ENCODE data around the gene PHOX2A.

Gene PHOX2A

DNA sequence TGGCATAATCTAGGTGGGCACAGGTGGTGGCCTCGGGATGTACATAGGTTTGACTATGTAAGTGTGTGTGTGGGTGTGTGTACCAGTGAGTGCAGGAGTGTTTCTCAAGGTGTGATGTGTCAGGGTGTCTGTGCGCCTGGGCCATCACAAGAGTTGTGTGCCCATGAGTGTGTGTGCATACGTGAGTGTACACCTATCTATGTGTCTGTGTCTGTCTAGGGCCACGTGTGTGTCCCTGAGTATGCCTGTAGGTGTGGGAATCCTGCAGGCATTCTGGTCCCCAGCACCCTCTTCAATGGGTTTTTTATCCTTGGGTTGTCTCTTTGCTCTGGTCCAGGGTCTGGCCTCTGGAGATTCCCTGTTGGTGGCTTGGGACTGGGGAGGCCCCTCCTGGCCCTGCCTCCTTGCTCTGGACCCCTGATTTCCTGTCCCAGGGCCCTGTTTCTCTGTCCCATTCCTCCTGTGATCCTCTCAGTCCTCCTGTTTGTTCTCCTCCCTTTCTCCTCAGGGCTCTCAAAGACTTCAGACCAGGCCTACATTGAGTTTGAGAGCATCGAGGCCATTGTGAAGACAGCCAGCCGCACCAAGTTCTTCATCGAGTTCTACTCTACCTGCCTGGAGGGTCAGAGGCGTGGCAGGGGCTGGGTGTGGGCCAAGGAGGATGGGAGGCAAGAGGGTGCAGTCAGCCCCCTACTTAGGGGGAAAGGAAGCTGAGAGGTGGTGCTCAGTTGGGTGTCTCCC, 10.0 kb downstream of the PHOX2A start:
- peaks cover 10% of the 10 kb centered on the region for H3K4me1 ChIP-seq (ENCODE audit: control insufficient read depth, insufficient read depth, low read length, poor library complexity, severe bottlenecking)
- 91 to 98% methylated on average over 4 to 8 of the region's 8 CpGs for WGBS, 2 experiments (ENCODE audit: insufficient coverage in 2 of 2)
- H3K36me3 ChIP-seq (ENCODE audit: control insufficient read depth, insufficient read depth, low read length), result peaks cover 96% of the 10 kb centered on the region
- H3K4me3 ChIP-seq (ENCODE audit: extremely low read depth, insufficient read depth, low read length, poor library complexity, severe bottlenecking), result no peak overlapping the region
- H3K9me3 ChIP-seq (ENCODE audit: control insufficient read depth, low read length), result no peaks in the 10 kb centered on the region
- no peak overlapping the region for H3K27ac ChIP-seq (ENCODE audit: low read depth, low read length, severe bottlenecking)

GRCh38 chr11:72233056-72233772, 10.8 kb downstream of the PHOX2A start:
- Histone ChIP-seq H3K27ac (ENCODE audit: low read depth, low read length, severe bottlenecking) (no peak overlapping the region), H3K4me1 (ENCODE audit: control insufficient read depth, insufficient read depth, low read length, poor library complexity, severe bottlenecking) (peaks cover 5% of the 10 kb centered on the region), H3K36me3 (ENCODE audit: control insufficient read depth, insufficient read depth, low read length) (peaks cover 96% of the 10 kb centered on the region), H3K4me3 (ENCODE audit: extremely low read depth, insufficient read depth, low read length, poor library complexity, severe bottlenecking) (no peak overlapping the region), H3K9me3 (ENCODE audit: control insufficient read depth, low read length) (no peaks in the 10 kb centered on the region)
- WGBS, 2 experiments (ENCODE audit: insufficient coverage in 2 of 2), result 97 to 98% methylated on average over 7 to 9 of the region's 13 CpGs

DNA sequence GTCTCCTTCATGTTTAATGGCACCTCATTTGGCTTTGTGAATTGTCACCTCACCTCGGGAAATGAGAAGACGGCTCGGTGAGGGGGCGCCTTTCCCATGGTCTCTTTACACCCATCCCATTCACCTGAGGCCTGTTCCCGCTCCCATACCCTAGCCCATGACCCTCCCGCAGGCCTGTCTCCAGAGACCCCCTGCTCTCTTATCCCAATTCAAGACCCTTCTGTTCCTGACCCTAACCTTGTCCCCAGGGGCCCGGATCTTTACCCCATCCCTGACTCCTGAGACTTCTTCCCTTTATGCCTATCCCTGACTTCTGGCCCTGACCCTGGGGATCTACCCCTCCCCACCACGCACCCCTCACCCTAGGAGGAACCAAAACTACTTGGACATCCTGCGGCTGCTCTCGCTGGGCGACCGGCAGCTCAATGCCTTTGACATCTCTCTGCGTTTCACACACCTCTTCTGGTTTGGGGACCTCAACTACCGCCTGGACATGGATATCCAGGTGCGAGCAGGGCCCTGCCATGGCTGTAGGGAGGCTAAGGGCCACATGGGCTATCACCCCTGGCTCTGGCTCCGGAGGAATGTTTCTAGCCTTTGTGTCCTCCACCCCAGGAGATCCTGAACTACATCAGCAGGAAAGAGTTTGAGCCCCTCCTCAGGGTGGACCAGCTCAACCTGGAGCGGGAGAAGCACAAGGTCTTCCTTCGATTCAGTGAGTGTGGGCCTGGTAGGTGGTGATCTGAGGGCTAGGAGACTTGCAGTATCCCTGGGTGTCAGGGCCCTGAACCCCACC, 11.5 kb downstream of the PHOX2A start:
- Histone ChIP-seq H3K4me1 (ENCODE audit: control insufficient read depth, insufficient read depth, low read length, poor library complexity, severe bottlenecking) (peaks cover 1% of the 10 kb centered on the region), H3K27ac (ENCODE audit: low read depth, low read length, severe bottlenecking) (no peak overlapping the region), H3K36me3 (ENCODE audit: control insufficient read depth, insufficient read depth, low read length) (peaks cover 97% of the 10 kb centered on the region), H3K9me3 (ENCODE audit: control insufficient read depth, low read length) (no peaks in the 10 kb centered on the region), H3K4me3 (ENCODE audit: extremely low read depth, insufficient read depth, low read length, poor library complexity, severe bottlenecking) (no peak overlapping the region)
- WGBS, 2 experiments (ENCODE audit: insufficient coverage in 2 of 2), result 97% methylated on average over 14 to 16 of the region's 18 CpGs

DNA sequence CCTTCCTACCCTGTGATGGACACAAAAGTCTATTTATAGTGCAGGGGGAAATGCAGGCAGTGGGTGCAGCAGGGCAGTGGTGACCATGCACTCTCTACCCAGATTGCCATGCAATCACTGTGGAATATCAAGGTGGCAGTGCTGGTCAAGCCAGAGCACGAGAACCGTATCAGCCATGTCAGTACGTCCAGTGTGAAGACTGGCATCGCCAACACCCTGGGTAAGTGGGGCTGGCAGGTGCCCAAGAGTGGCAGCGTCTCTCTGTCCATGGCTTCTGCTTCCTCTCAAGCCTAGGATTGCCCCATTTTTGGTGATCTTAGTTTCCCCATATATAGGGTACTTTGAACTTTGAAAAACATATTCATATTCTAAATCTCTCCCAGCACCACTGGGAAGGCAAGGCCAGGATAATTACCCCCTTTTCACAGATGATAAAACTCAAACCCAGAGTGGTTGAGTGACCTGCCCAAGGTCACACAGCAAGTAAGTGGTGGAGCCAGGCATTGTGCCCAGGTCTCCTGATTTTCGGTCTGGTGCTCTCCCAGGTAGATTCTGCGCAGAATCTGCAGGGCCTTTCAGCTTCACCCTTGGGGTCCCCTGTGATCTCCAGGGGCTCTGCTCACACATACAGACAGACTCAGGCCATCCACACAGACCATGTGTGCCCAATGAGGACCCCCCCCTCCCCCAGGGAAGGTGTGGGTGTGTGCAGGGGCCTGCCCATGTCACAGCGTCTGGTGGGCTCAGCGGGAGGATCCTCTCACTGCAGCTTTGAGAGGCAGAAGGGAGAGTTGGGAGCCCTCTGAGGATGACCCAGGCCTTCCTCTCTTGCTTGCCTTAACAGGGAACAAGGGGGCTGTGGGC, 12.3 kb downstream of the PHOX2A start:
- peaks cover 97% of the 10 kb centered on the region for H3K36me3 ChIP-seq (ENCODE audit: control insufficient read depth, insufficient read depth, low read length)
- H3K9me3 ChIP-seq (ENCODE audit: control insufficient read depth, low read length), result no peaks in the 10 kb centered on the region
- no peak overlapping the region for H3K27ac ChIP-seq (ENCODE audit: low read depth, low read length, severe bottlenecking)
- H3K4me3 ChIP-seq (ENCODE audit: extremely low read depth, insufficient read depth, low read length, poor library complexity, severe bottlenecking), result no peak overlapping the region
- WGBS, 2 experiments (ENCODE audit: insufficient coverage in 2 of 2), result 92 to 97% methylated on average over 5 to 9 of the region's 9 CpGs
- H3K4me1 ChIP-seq (ENCODE audit: control insufficient read depth, insufficient read depth, low read length, poor library complexity, severe bottlenecking), result peaks cover under 1% of the 10 kb centered on the region

GRCh38 chr11:72230764-72231365, 13.1 kb downstream of the PHOX2A start:
- Histone ChIP-seq H3K9me3 (ENCODE audit: control insufficient read depth, low read length) (no peaks in the 10 kb centered on the region), H3K4me3 (ENCODE audit: extremely low read depth, insufficient read depth, low read length, poor library complexity, severe bottlenecking) (no peak overlapping the region), H3K4me1 (ENCODE audit: control insufficient read depth, insufficient read depth, low read length, poor library complexity, severe bottlenecking) (peaks cover 5% of the 10 kb centered on the region), H3K36me3 (ENCODE audit: control insufficient read depth, insufficient read depth, low read length) (peaks cover 95% of the 10 kb centered on the region), H3K27ac (ENCODE audit: low read depth, low read length, severe bottlenecking) (no peak overlapping the region)
- WGBS, 2 experiments (ENCODE audit: insufficient coverage in 2 of 2), result 95 to 96% methylated on average over 14 to 17 of the region's 18 CpGs

GRCh38 chr11:72229925-72230763, 13.8 kb downstream of the PHOX2A start:
- Histone ChIP-seq H3K4me1 (ENCODE audit: control insufficient read depth, insufficient read depth, low read length, poor library complexity, severe bottlenecking) (peaks cover 7% of the 10 kb centered on the region), H3K36me3 (ENCODE audit: control insufficient read depth, insufficient read depth, low read length) (peaks cover 88% of the 10 kb centered on the region), H3K27ac (ENCODE audit: low read depth, low read length, severe bottlenecking) (no peak overlapping the region), H3K9me3 (ENCODE audit: control insufficient read depth, low read length) (no peaks in the 10 kb centered on the region), H3K4me3 (ENCODE audit: extremely low read depth, insufficient read depth, low read length, poor library complexity, severe bottlenecking) (no peak overlapping the region)
- WGBS, 2 experiments (ENCODE audit: insufficient coverage in 2 of 2), result 97 to 98% methylated on average over 13 to 20 of the region's 21 CpGs

GRCh38 chr11:72229336-72229924, 14.5 kb downstream of the PHOX2A start:
- Histone ChIP-seq H3K4me3 (ENCODE audit: extremely low read depth, insufficient read depth, low read length, poor library complexity, severe bottlenecking) (no peak overlapping the region), H3K9me3 (ENCODE audit: control insufficient read depth, low read length) (no peaks in the 10 kb centered on the region), H3K36me3 (ENCODE audit: control insufficient read depth, insufficient read depth, low read length) (peaks cover 81% of the 10 kb centered on the region), H3K27ac (ENCODE audit: low read depth, low read length, severe bottlenecking) (no peak overlapping the region), H3K4me1 (ENCODE audit: control insufficient read depth, insufficient read depth, low read length, poor library complexity, severe bottlenecking) (peaks cover 7% of the 10 kb centered on the region)
- 96 to 98% methylated on average over 7 of the region's 8 CpGs for WGBS, 2 experiments (ENCODE audit: insufficient coverage in 2 of 2)

DNA sequence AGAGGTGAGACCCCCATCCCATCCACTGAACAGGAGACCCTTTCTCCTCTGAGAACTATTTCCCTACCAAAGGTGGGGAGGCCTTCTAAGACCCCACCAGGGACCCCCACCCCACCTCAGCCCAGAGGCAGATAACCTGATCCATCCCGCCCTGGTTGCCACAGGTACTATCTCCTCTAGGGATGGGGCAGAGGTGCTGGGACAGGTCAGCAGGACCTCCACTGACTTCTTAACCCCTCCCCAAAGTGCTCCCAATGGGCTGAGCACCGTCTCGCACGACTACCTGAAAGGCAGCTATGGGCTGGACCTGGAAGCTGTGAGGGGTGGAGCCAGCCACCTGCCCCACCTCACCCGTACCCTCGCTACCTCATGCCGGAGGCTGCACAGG, 15.1 kb downstream of the PHOX2A start:
- WGBS, 2 experiments (ENCODE audit: insufficient coverage in 2 of 2), result 88 to 100% methylated on average over 2 to 3 of the region's 7 CpGs

GRCh38 chr11:72228229-72228843, 15.6 kb downstream of the PHOX2A start:
- Histone ChIP-seq H3K9me3 (ENCODE audit: control insufficient read depth, low read length) (no peaks in the 10 kb centered on the region), H3K27ac (ENCODE audit: low read depth, low read length, severe bottlenecking) (no peak overlapping the region)
- WGBS, 2 experiments (ENCODE audit: insufficient coverage in 2 of 2), result 97 to 99% methylated on average over 13 of the region's 16 CpGs

More for the DNA sequence above, 15.1 kb downstream of the PHOX2A start:
- no peaks in the 10 kb centered on the region for H3K9me3 ChIP-seq (ENCODE audit: control insufficient read depth, low read length)
- H3K27ac ChIP-seq (ENCODE audit: low read depth, low read length, severe bottlenecking), result no peak overlapping the region
- peaks cover 75% of the 10 kb centered on the region for H3K36me3 ChIP-seq (ENCODE audit: control insufficient read depth, insufficient read depth, low read length)
- no peak overlapping the region for H3K4me3 ChIP-seq (ENCODE audit: extremely low read depth, insufficient read depth, low read length, poor library complexity, severe bottlenecking)
- peaks cover 7% of the 10 kb centered on the region for H3K4me1 ChIP-seq (ENCODE audit: control insufficient read depth, insufficient read depth, low read length, poor library complexity, severe bottlenecking)

More at GRCh38 chr11:72228229-72228843, 15.6 kb downstream of the PHOX2A start:
- H3K4me1 ChIP-seq (ENCODE audit: control insufficient read depth, insufficient read depth, low read length, poor library complexity, severe bottlenecking), result peaks cover 7% of the 10 kb centered on the region
- H3K4me3 ChIP-seq (ENCODE audit: extremely low read depth, insufficient read depth, low read length, poor library complexity, severe bottlenecking), result no peak overlapping the region
- peaks cover 70% of the 10 kb centered on the region for H3K36me3 ChIP-seq (ENCODE audit: control insufficient read depth, insufficient read depth, low read length)

Measured in mesodermal cell (in vitro differentiated cells).